ENCODE results near the gene FAM53C. TPM values are rescaled to one million over a fixed set of nuclear protein-coding genes. Genes with fewer than 3 reads are reported as not detected.

The FAM53C gene
- total and polyA plus RNA-seq, 10 of the 15 experiments (the other 5 are each of a cell fraction or from before 2014, with no cell fraction given) = 8.0 to 31.3 (median 24.0) TPM

- no peak for TF ChIP-seq ZBTB11 (CRISPR knock-in tag; IDR thresholded peaks at IDR 0.05)
- FAIRE-seq (no peak), DNase-seq (ENCODE audit: low read depth, low spot score) (no peak), ATAC-seq (no peak)
- CTCF ChIA-PET = interaction anchor here (0.5 to 7.7 kb wide), 23 partner anchors 10 to 224 kb away, joined by 3 to 266 read pairs (median 4); partner anchors contain the start of genes BRD8, CDC23, CDC25C and ETF1
- no peak overlapping the region for H3K4me2 ChIP-seq (ENCODE audit: control insufficient read depth, insufficient read depth)
- SMC1A ChIA-PET (ENCODE audit: uncharacterized antibody, unreplicated experiment) = interaction anchor here (1.7 to 6.5 kb wide), 3 partner anchors 12 to 20 kb away, joined by 5 to 102 read pairs (median 36); partner anchors contain the start of genes CDC25C and FAM53C
- H3K36me3 ChIP-seq (ENCODE audit: control insufficient read depth in 2 of 2, insufficient read depth in 2 of 2, low read length in 1 of 2) = peaks cover 8 to 15% of the 10 kb centered on the region in 2 experiments; a peak in 3 of 4 replicates
- H2AFZ ChIP-seq (ENCODE audit: control insufficient read depth, low read depth, low read length) = no peak overlapping the region
- in situ Hi-C loops (cut with MboI) (no loop called here), intact Hi-C loops (cut with micrococcal nuclease; ENCODE audit: unreplicated experiment) (loop anchor here (10.0 kb wide), 1 partner anchor 317 kb away; the partner anchor contains the start of gene FAM13B)
- H3K27ac ChIP-seq (ENCODE audit: control insufficient read depth, insufficient read depth) = no peak overlapping the region
- no peak overlapping the region for H3K9ac ChIP-seq (ENCODE audit: control insufficient read depth, insufficient read depth, low read length)
- no peaks in the 10 kb centered on the region for H3K27me3 ChIP-seq (replicated peaks in 1 of 2; ENCODE audit: control insufficient read depth in 2 of 2, insufficient read depth in 2 of 2, low read length in 1 of 2)
- BruUV-seq (replicated peaks) = no TSS peak
- POLR2A ChIA-PET = interaction anchor here (4.5 to 8.9 kb wide), 2 partner anchors 13 to 20 kb away, joined by 33 to 143 read pairs; partner anchors contain the start of genes CDC25C and FAM53C
- peaks cover 39% of the 10 kb centered on the region for H3K79me2 ChIP-seq (ENCODE audit: control insufficient read depth, insufficient read depth, low read length)
- no peak overlapping the region for H3K4me3 ChIP-seq
- no peaks in the 10 kb centered on the region for H4K20me1 ChIP-seq (ENCODE audit: control insufficient read depth, insufficient read depth)
- peaks cover 3% of the 10 kb centered on the region for H3K4me1 ChIP-seq (ENCODE audit: control insufficient read depth, insufficient read depth, low read length)
- H3K9me3 ChIP-seq (replicated peaks; ENCODE audit: control insufficient read depth, insufficient read depth, low read length) = no peaks in the 10 kb centered on the region
- RAD21 ChIA-PET (ENCODE audit: unreplicated experiment) = interaction anchor here (0.8 to 4.0 kb wide), 5 partner anchors 12 to 173 kb away, joined by 3 to 22 read pairs (median 3); partner anchors contain the start of genes BRD8, FAM53C and KIF20A
Measured at GRCh38 chr5:138351517-138351916, 13.5 kb downstream of the FAM53C start.

All from GM12878 (cell line).